H9 (cell line): ENCODE measurements around the gene SLC25A19. TPM values are rescaled to one million over a fixed set of nuclear protein-coding genes. Genes with fewer than 3 reads are reported as not detected.

Experiments used
- DNase-seq: peaks from one replicate; pipeline ENCODE4 v3.0.0-alpha.2; 2017
- H2AFZ ChIP-seq: one replicate; pipeline ENCODE4 v1.6.1; 2013; ENCODE audit warnings: mild to moderate bottlenecking, low read length, control low read depth, moderate library complexity
- H2AK5ac ChIP-seq: 2 replicates; pipeline ENCODE4 v1.6.1; 2013; ENCODE audit warnings: low read length, control low read depth, mixed read lengths; ENCODE audit not compliant: insufficient read length
- H2BK120ac ChIP-seq: one replicate; pipeline ENCODE4 v1.6.1; 2013; ENCODE audit warnings: low read depth, mild to moderate bottlenecking, low read length, control low read depth, inconsistent platforms; ENCODE audit not compliant: poor library complexity, severe bottlenecking
- H2BK12ac ChIP-seq: 2 replicates; pipeline ENCODE4 v1.6.1; 2013; ENCODE audit warnings: low read length, control low read depth, mixed read lengths, low read depth; ENCODE audit not compliant: insufficient read length
- H2BK15ac ChIP-seq: 2 replicates; pipeline ENCODE4 v1.6.1; 2013; ENCODE audit warnings: low read depth, low read length, control low read depth
- H2BK20ac ChIP-seq: one replicate; pipeline ENCODE4 v1.6.1; 2013; ENCODE audit warnings: low read depth, mild to moderate bottlenecking, low read length, control low read depth, inconsistent platforms; ENCODE audit not compliant: poor library complexity, severe bottlenecking
- H2BK5ac ChIP-seq: 2 replicates; pipeline ENCODE4 v1.6.1; 2013; ENCODE audit warnings: low read length, control low read depth, mixed read lengths; ENCODE audit not compliant: insufficient read length
- H3K14ac ChIP-seq: 2 replicates; pipeline ENCODE4 v1.6.1; 2013; ENCODE audit warnings: low read length, control low read depth; ENCODE audit not compliant: insufficient read depth
- H3K18ac ChIP-seq: 2 replicates; pipeline ENCODE4 v1.6.1; 2013; ENCODE audit warnings: low read depth, mild to moderate bottlenecking, mixed read lengths, low read length, control low read depth; ENCODE audit not compliant: insufficient read length
- H3K23ac ChIP-seq: 2 replicates; pipeline ENCODE4 v1.6.1; 2013; ENCODE audit warnings: low read length, control low read depth, mixed read lengths, low read depth; ENCODE audit not compliant: insufficient read length
- H3K23me2 ChIP-seq: 2 replicates; pipeline ENCODE4 v1.6.1; 2013; ENCODE audit warnings: low read depth, mild to moderate bottlenecking, mixed read lengths, low read length, control low read depth; ENCODE audit not compliant: insufficient read length, poor library complexity, severe bottlenecking
- H3K27ac ChIP-seq: 2 replicates; pipeline ENCODE4 v1.5.1; 2013; ENCODE audit warnings: low read length, control low read depth, mixed read lengths, low read depth; ENCODE audit not compliant: insufficient read length
- H3K27me3 ChIP-seq: 2 replicates; pipeline ENCODE4 v1.6.1; 2013; ENCODE audit warnings: low read length, control low read depth, inconsistent platforms; ENCODE audit not compliant: insufficient read depth
- H3K4ac ChIP-seq: 2 replicates; pipeline ENCODE4 v1.6.1; 2013; ENCODE audit warnings: low read depth, mild to moderate bottlenecking, control low read depth, inconsistent platforms, low read length, moderate library complexity
- H3K4me1 ChIP-seq: 2 replicates; pipeline ENCODE4 v1.6.1; 2013; ENCODE audit warnings: low read length, control low read depth, inconsistent platforms; ENCODE audit not compliant: insufficient read depth
- H3K4me2 ChIP-seq: 2 replicates; pipeline ENCODE4 v1.6.1; 2013; ENCODE audit warnings: low read length, control low read depth, mixed read lengths; ENCODE audit not compliant: insufficient read length, insufficient read depth
- H3K56ac ChIP-seq: 2 replicates; pipeline ENCODE4 v1.6.1; 2013; ENCODE audit warnings: low read depth, mild to moderate bottlenecking, mixed read lengths, low read length, control low read depth; ENCODE audit not compliant: insufficient read length
- H3K79me1 ChIP-seq: 2 replicates; pipeline ENCODE4 v1.6.1; 2013; ENCODE audit warnings: low read depth, mild to moderate bottlenecking, moderate library complexity, low read length, control low read depth, inconsistent platforms; ENCODE audit not compliant: insufficient read depth, poor library complexity, severe bottlenecking
- H3K79me2 ChIP-seq: 2 replicates; pipeline ENCODE4 v1.6.1; 2013; ENCODE audit warnings: low read length, control low read depth, inconsistent platforms; ENCODE audit not compliant: insufficient read depth
- H3K9ac ChIP-seq: 2 replicates; pipeline ENCODE4 v1.6.1; 2013; ENCODE audit warnings: low read length, control low read depth, mixed read lengths; ENCODE audit not compliant: insufficient read length; ENCODE audit errors: extremely low read depth
- H3K9me3 ChIP-seq: one replicate; pipeline ENCODE4 v1.6.1; 2013; ENCODE audit warnings: low read depth, low read length, inconsistent platforms; ENCODE audit not compliant: control insufficient read depth
- H3T11ph ChIP-seq: one replicate; pipeline ENCODE4 v1.6.1; 2013; ENCODE audit warnings: mild to moderate bottlenecking, low read length, control low read depth, inconsistent platforms
- H4K20me1 ChIP-seq: one replicate; pipeline ENCODE4 v1.6.1; 2013; ENCODE audit not compliant: control insufficient read depth, insufficient read length, insufficient read depth
- H4K5ac ChIP-seq: 2 replicates; pipeline ENCODE4 v1.6.1; 2013; ENCODE audit warnings: low read depth, mild to moderate bottlenecking, mixed read lengths, low read length, control low read depth; ENCODE audit not compliant: insufficient read length
- H4K8ac ChIP-seq: replicated peaks from 2 replicates; pipeline ENCODE4 v1.6.1; 2013; ENCODE audit warnings: low read length, control low read depth, mixed read lengths, low read depth; ENCODE audit not compliant: insufficient read length
- H4K91ac ChIP-seq: 2 replicates; pipeline ENCODE4 v1.6.1; 2013; ENCODE audit warnings: low read depth, mild to moderate bottlenecking, moderate library complexity, mixed read lengths, low read length, control low read depth; ENCODE audit not compliant: insufficient read length
- H3K27ac Mint-ChIP-seq, 3 experiments: 2 replicates in 2 of 3; 3 replicates in 1 of 3; pipeline ENCODE4 v1.8.0; 2020 to 2021; ENCODE audit warnings: mixed read lengths in 3 of 3, mild to moderate bottlenecking in 1 of 3, moderate library complexity in 1 of 3
- H3K27me3 Mint-ChIP-seq: 2 replicates; pipeline ENCODE4 v1.8.0; 2021; ENCODE audit warnings: low read depth, mild to moderate bottlenecking, moderate library complexity, mixed read lengths
- H3K36me3 Mint-ChIP-seq, 3 experiments: 2 replicates in 2 of 3; 3 replicates in 1 of 3; pipeline ENCODE4 v1.8.0; 2020 to 2021; ENCODE audit warnings: low read depth in 3 of 3, mixed read lengths in 3 of 3; ENCODE audit not compliant: insufficient read depth in 1 of 3
- H3K4me1 Mint-ChIP-seq, 2 experiments: 2 replicates each; pipeline ENCODE4 v1.8.0; 2020; ENCODE audit warnings: mixed read lengths in 2 of 2
- H3K4me3 Mint-ChIP-seq, 2 experiments: 2 replicates in 1 of 2; 3 replicates in 1 of 2; pipeline ENCODE4 v1.8.0; 2020 to 2021; ENCODE audit warnings: mild to moderate bottlenecking in 2 of 2, mixed read lengths in 2 of 2, moderate library complexity in 1 of 2
- H3K9me3 Mint-ChIP-seq, 2 experiments: 2 replicates in 1 of 2; 3 replicates in 1 of 2; pipeline ENCODE4 v1.8.0; 2020; ENCODE audit warnings: mild to moderate bottlenecking in 2 of 2, mixed read lengths in 2 of 2, moderate library complexity in 1 of 2
- CTCF ChIP-seq: fragments of 200-600 bp; sonication (generic); conservative IDR thresholded peaks from 3 replicates; pipeline ENCODE4 v1.8.0; 2021; ENCODE audit warnings: antibody characterized with exemption, mild to moderate bottlenecking
- WGBS: extraction: QIAGEN DNeasy Blood & Tissue Kit; methylation state at CpG from one replicate; pipeline ENCODE4 v1.1.7; 2013; ENCODE audit warnings: missing lambda C conversion rate, low lambda C conversion rate, mixed read lengths; ENCODE audit not compliant: insufficient read length; ENCODE audit errors: extremely low coverage; 5-methylcytosine and 5-hydroxymethylcytosine counted together
- total RNA-seq: library from RNA; stranded (reverse); gene quantifications from 2 replicates; pipeline ENCODE4 v1.2.1, GENCODE V29; 2021

SLC25A19 gene
- total RNA-seq, 1 experiment from 2014 or later: 24.2 TPM

- Histone ChIP-seq H3T11ph (no peak overlapping the region), H3K14ac (no peak overlapping the region), H2BK120ac (no peak overlapping the region), H2AK5ac (no peak overlapping the region), H3K79me2 (no peaks in the 10 kb centered on the region), H4K5ac (no peak overlapping the region), H3K4ac (no peak overlapping the region), H3K9me3 (no peaks in the 10 kb centered on the region), H3K27me3 (no peaks in the 10 kb centered on the region), H3K79me1 (no peaks in the 10 kb centered on the region), H2AFZ (no peak overlapping the region), H3K18ac (no peak overlapping the region), H3K56ac (no peak overlapping the region), H3K4me2 (no peak overlapping the region), H4K8ac (no peak overlapping the region), H2BK5ac (no peak overlapping the region), H3K23me2 (no peaks in the 10 kb centered on the region), H3K9ac (no peak overlapping the region), H3K23ac (no peak overlapping the region), H4K20me1 (peaks cover 4% of the 10 kb centered on the region), H4K91ac (no peak overlapping the region), H3K27ac (no peak overlapping the region), H3K4me1 (no peaks in the 10 kb centered on the region), H2BK20ac (no peak overlapping the region), H2BK15ac (no peak overlapping the region), H2BK12ac (no peak overlapping the region)
- WGBS: no CpG with 5 or more reads among the region's 15 CpGs
- Mint-ChIP-seq H3K4me1 (peaks cover 8 to 15% of the 10 kb centered on the region in 2 experiments), H3K9me3 (no peaks in the 10 kb centered on the region), H3K27ac (no peak overlapping the region), H3K4me3 (no peak overlapping the region; a peak in 1 of 5 replicates), H3K27me3 (no peaks in the 10 kb centered on the region), H3K36me3 (peaks cover 35 to 81% (median 79%) of the 10 kb centered on the region in 3 experiments; a peak in 6 of 7 replicates)
- TF ChIP-seq CTCF: no peak
- DNase-seq: no peak
Measured at GRCh38 chr17:75241996-75242460, 47.2 kb downstream of the SLC25A19 start.
